HCT116 (cell line): Measurements from ENCODE around the gene P2RX1. TPM values are rescaled to one million over a fixed set of nuclear protein-coding genes. Genes with fewer than 3 reads are reported as not detected.

Experiments used
- ATAC-seq: fragments of 200-7000 bp; cut with Tn5 transposase; 2 replicates; pipeline ENCODE4 v1.9.1; 2020; ENCODE audit warnings: mild to moderate bottlenecking, moderate library complexity
- BruUV-seq: library from RNA; stranded (reverse); fragments of 400-500 nt; replicated peaks from 2 replicates; lab custom pipeline; 2021; lab: Mats Ljungman, UMichigan
- CTCF ChIA-PET: fragments of 300-600 bp; sonication (Branson Sonifier 250); formaldehyde crosslinking; loops from one replicate; lab custom pipeline; 2021; ENCODE audit warnings: antibody characterized with exemption; lab: Charles Lee
- POLR2A ChIA-PET: fragments of 300-600, 350-600 bp; sonication (Branson Sonifier 250); formaldehyde crosslinking; loops from one replicate; lab custom pipeline; 2021; ENCODE audit warnings: antibody characterized with exemption; lab: Charles Lee
- RAD21 ChIA-PET, 2 experiments: fragments of 300-600 bp; sonication (Branson Sonifier 250); formaldehyde crosslinking; loops; one replicate each; lab custom pipeline; 2023; ENCODE audit warnings: low total read pairs in 2 of 2; ENCODE audit not compliant: uncharacterized antibody in 2 of 2, unreplicated experiment in 2 of 2, low non-redundant PET in 1 of 2; lab: Charles Lee
- DNase-seq: peaks from one replicate; pipeline ENCODE4 v3.0.0-alpha.2; 2010; ENCODE audit warnings: low read depth, low spot score
- H2AFZ ChIP-seq: fragments of 200-600 bp; shearing (Covaris generic), sonication (generic); 2 replicates; pipeline ENCODE4 v1.6.1; 2017; ENCODE audit warnings: low read depth, mixed run types, mixed read lengths, antibody characterized with exemption, low read length; ENCODE audit not compliant: poor library complexity, severe bottlenecking
- H3K27ac ChIP-seq: 2 replicates; pipeline ENCODE4 v1.5.1; 2012; ENCODE audit warnings: low read depth, low read length
- H3K27me3 ChIP-seq: fragments of 200-600 bp; sonication (generic); 2 replicates; pipeline ENCODE4 v1.6.1; 2016; ENCODE audit warnings: mixed run types, low read length, mixed read lengths; ENCODE audit not compliant: insufficient read depth
- H3K36me3 ChIP-seq, 2 experiments: fragments of 200-500 bp in 1 of 2; fragments of 200-600 bp in 1 of 2; sonication (Bioruptor generic) in 1 of 2; sonication (generic) in 1 of 2; 2 replicates each; pipeline versions ENCODE4 v1.5.1 to v1.6.1; 2014 to 2016; ENCODE audit warnings: low read length in 2 of 2, inconsistent platforms in 1 of 2, mixed read lengths in 1 of 2, mixed run types in 1 of 2; ENCODE audit not compliant: insufficient read depth in 2 of 2, control insufficient read depth in 1 of 2
- H3K4me1 ChIP-seq, 2 experiments: fragments of 200-600 bp in 1 of 2; sonication (generic) in 1 of 2; 2 replicates each; pipeline versions ENCODE4 v1.5.1 to v1.6.1; 2012 to 2017; ENCODE audit warnings: low read length in 2 of 2, inconsistent platforms in 1 of 2, mild to moderate bottlenecking in 1 of 2, mixed read lengths in 1 of 2, mixed run types in 1 of 2, moderate library complexity in 1 of 2; ENCODE audit not compliant: insufficient read depth in 2 of 2, control insufficient read depth in 1 of 2
- H3K4me2 ChIP-seq: fragments of 200-600 bp; sonication (generic); 2 replicates; pipeline ENCODE4 v1.6.1; 2017; ENCODE audit warnings: mixed run types, low read length, mixed read lengths
- H3K4me3 ChIP-seq, 2 experiments: fragments of 200-600 bp in 1 of 2; sonication (generic) in 1 of 2; replicated peaks in 1 of 2; 2 replicates each; pipeline ENCODE4 v1.5.1; 2011 to 2016; ENCODE audit warnings: low read length in 2 of 2, control low read depth in 1 of 2, low read depth in 1 of 2, mild to moderate bottlenecking in 1 of 2, mixed read lengths in 1 of 2, mixed run types in 1 of 2
- H3K79me2 ChIP-seq: fragments of 200-600 bp; sonication (generic); 2 replicates; pipeline ENCODE4 v1.6.1; 2017; ENCODE audit warnings: mild to moderate bottlenecking, mixed run types, low read length, moderate library complexity, mixed read lengths; ENCODE audit not compliant: insufficient read depth
- H3K9ac ChIP-seq: fragments of 200-600 bp; sonication (generic); 2 replicates; pipeline ENCODE4 v1.6.1; 2016; ENCODE audit warnings: low read length, mixed read lengths
- H3K9me2 ChIP-seq: fragments of 200-600 bp; sonication (generic), shearing (Covaris generic); 2 replicates; pipeline ENCODE4 v1.6.1; 2017; ENCODE audit warnings: mixed run types, mild to moderate bottlenecking, moderate library complexity; ENCODE audit not compliant: insufficient read depth
- H3K9me3 ChIP-seq, 2 experiments: fragments of 200-500 bp in 1 of 2; fragments of 200-600 bp in 1 of 2; sonication (Bioruptor generic) in 1 of 2; sonication (generic) in 1 of 2; 2 replicates each; pipeline ENCODE4 v1.6.1; 2014 to 2017; ENCODE audit warnings: low read length in 2 of 2, mixed read lengths in 2 of 2, inconsistent platforms in 1 of 2, low read depth in 1 of 2, mild to moderate bottlenecking in 1 of 2, mixed run types in 1 of 2, moderate library complexity in 1 of 2; ENCODE audit not compliant: control insufficient read depth in 1 of 2, insufficient read depth in 1 of 2
- H4K20me1 ChIP-seq: fragments of 200-600 bp; sonication (generic), shearing (Covaris generic); 2 replicates; pipeline ENCODE4 v1.6.1; 2017; ENCODE audit warnings: mixed run types, mild to moderate bottlenecking, moderate library complexity; ENCODE audit not compliant: insufficient read depth
- CBX3 ChIP-seq: IDR thresholded peaks from 2 replicates; pipeline ENCODE4 v1.6.1; 2012; ENCODE audit warnings: low read depth
- EGR1 ChIP-seq: IDR thresholded peaks from 2 replicates; pipeline ENCODE4 v1.6.1; 2012; ENCODE audit warnings: low read depth
- EZH2 ChIP-seq: fragments of 200-600 bp; sonication (generic); IDR thresholded peaks from 2 replicates; pipeline ENCODE4 v1.6.1; 2017; ENCODE audit warnings: antibody characterized with exemption, mixed run types
- EZH2phosphoT487 ChIP-seq: fragments of 200-600 bp; IDR thresholded peaks from 2 replicates; pipeline ENCODE4 v1.6.1; 2018; ENCODE audit warnings: antibody characterized with exemption, borderline replicate concordance
- JUND ChIP-seq: IDR thresholded peaks from 2 replicates; pipeline ENCODE4 v1.6.1; 2012
- POLR2AphosphoS5 ChIP-seq: IDR thresholded peaks from 2 replicates; pipeline ENCODE4 v1.6.1; 2011; ENCODE audit warnings: mild to moderate bottlenecking, low read depth, low read length, moderate library complexity
- RAD21 ChIP-seq: IDR thresholded peaks from 2 replicates; pipeline ENCODE4 v1.6.1; 2012; ENCODE audit warnings: low read depth, mild to moderate bottlenecking
- SRF ChIP-seq: IDR thresholded peaks from 2 replicates; pipeline ENCODE4 v1.6.1; 2012; ENCODE audit warnings: low read depth
- ZFX ChIP-seq: fragments of 450-650 bp; IDR thresholded peaks from 2 replicates; pipeline ENCODE4 v1.6.1; 2017
- intact Hi-C: fragments of 100-400 bp; cut with micrococcal nuclease; formaldehyde crosslinking; loops from 2 replicates; pipeline ENCODE4 v1.10.0; 2022
- total RNA-seq: library from RNA; stranded (reverse); gene quantifications from one replicate; pipeline ENCODE4 v1.2.1, GENCODE V29; 2021; ENCODE audit not compliant: unreplicated experiment
- TF ChIP-seq, protein P1 (sequence below): IDR thresholded peaks from 2 replicates; pipeline ENCODE4 v1.6.1; 2012
- TF ChIP-seq, protein P2 (sequence below): IDR thresholded peaks from 2 replicates; pipeline ENCODE4 v1.6.1; 2012; ENCODE audit warnings: low read depth

The P2RX1 gene
- total RNA-seq, 1 experiment from 2014 or later, result not detected

DNA sequence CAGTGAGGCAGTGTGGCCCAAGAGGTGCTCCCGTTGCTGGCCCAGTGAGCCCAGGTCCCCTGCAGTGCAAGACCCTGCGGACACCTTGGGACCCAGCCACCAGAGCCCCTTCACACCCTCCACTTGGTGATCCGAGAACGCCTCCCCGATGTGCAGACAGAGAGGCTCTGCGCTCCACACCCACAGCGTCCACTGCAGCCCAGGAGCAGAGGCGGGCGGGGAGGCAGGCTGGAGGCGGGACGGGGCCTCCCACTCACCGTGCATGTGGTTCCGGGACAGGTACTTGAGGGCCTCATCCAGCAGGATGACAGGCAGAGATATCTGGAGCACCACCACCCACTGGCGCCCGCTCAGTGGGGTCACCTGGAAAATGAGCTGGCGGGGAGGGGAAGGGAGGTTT is 12.1 kb upstream of the P2RX1 start (continued):
- TF ChIP-seq RAD21 (no peak), EZH2phosphoT487 (no peak)

DNA sequence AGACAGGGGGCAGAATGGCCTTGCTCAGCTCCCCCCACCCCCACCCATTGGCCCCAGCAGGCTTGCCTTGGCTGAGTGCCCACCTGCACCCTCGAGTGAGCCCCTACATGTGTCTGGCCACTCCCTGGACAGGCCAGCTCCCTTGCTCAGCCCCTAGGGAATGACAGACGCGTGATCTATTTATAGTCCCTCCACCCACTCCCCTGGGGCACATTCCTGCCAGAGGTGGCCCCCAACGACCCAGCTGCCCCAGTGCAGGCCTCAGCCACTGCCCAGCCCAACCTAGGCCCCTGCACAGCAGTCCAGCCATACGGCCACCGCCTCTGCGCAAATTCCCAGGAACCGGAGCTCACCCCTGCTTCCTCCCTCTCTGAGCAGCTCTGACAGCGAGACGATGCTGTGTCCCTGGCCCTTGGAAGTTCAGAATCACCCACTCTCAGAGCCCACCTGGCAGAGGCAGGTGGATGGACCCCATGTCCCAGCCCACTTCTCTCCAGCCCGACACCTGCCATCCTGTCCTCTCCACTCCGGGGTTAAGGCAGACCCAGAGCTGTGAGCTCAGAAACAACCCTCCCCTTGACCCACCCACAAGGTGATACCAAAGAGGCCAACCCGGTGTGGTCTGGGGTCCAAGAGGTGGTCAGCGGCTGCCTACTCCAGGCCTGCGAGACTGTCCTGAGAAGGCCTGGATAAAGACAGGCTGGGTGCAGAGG is 11.5 kb upstream of the P2RX1 start:
- H3K4me1 ChIP-seq, result no peaks in the 10 kb centered on the region
- no peaks in the 10 kb centered on the region for H4K20me1 ChIP-seq
- no peak overlapping the region for H3K4me2 ChIP-seq
- no peaks in the 10 kb centered on the region for H3K79me2 ChIP-seq
- no peak overlapping the region for H3K4me3 ChIP-seq
- POLR2A ChIA-PET, result no interaction called here
- ATAC-seq, result no peak
- no peak overlapping the region for H3K27ac ChIP-seq
- no peak overlapping the region for H3K9ac ChIP-seq
- H3K9me3 ChIP-seq, result no peaks in the 10 kb centered on the region
- BruUV-seq, result no TSS peak
- no peaks in the 10 kb centered on the region for H3K9me2 ChIP-seq
- H3K27me3 ChIP-seq, result no peaks in the 10 kb centered on the region
- RAD21 ChIA-PET, result no interaction called here
- DNase-seq, result no peak
- no peaks in the 10 kb centered on the region for H3K36me3 ChIP-seq
- CTCF ChIA-PET, result no interaction called here
- TF ChIP-seq, protein P1, sequence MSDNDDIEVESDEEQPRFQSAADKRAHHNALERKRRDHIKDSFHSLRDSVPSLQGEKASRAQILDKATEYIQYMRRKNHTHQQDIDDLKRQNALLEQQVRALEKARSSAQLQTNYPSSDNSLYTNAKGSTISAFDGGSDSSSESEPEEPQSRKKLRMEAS, result no peak
- TF ChIP-seq CBX3 (no peak), JUND (no peak), SRF (no peak), EZH2 (no peak), ZFX (no peak), EGR1 (no peak), POLR2AphosphoS5 (no peak), EZH2phosphoT487 (no peak)
- TF ChIP-seq, protein P2, sequence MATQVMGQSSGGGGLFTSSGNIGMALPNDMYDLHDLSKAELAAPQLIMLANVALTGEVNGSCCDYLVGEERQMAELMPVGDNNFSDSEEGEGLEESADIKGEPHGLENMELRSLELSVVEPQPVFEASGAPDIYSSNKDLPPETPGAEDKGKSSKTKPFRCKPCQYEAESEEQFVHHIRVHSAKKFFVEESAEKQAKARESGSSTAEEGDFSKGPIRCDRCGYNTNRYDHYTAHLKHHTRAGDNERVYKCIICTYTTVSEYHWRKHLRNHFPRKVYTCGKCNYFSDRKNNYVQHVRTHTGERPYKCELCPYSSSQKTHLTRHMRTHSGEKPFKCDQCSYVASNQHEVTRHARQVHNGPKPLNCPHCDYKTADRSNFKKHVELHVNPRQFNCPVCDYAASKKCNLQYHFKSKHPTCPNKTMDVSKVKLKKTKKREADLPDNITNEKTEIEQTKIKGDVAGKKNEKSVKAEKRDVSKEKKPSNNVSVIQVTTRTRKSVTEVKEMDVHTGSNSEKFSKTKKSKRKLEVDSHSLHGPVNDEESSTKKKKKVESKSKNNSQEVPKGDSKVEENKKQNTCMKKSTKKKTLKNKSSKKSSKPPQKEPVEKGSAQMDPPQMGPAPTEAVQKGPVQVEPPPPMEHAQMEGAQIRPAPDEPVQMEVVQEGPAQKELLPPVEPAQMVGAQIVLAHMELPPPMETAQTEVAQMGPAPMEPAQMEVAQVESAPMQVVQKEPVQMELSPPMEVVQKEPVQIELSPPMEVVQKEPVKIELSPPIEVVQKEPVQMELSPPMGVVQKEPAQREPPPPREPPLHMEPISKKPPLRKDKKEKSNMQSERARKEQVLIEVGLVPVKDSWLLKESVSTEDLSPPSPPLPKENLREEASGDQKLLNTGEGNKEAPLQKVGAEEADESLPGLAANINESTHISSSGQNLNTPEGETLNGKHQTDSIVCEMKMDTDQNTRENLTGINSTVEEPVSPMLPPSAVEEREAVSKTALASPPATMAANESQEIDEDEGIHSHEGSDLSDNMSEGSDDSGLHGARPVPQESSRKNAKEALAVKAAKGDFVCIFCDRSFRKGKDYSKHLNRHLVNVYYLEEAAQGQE, result no peak
- no peak overlapping the region for H2AFZ ChIP-seq
- intact Hi-C loops, result no loop called here
